GM19043 (cell line): ENCODE measurements around the gene LRRC42.

Experiments used
- ATAC-seq: cut with Tn5 transposase; IDR thresholded peaks from one replicate; pipeline ENCODE4 v1.9.1; 2021; ENCODE audit warnings: low read depth; ENCODE audit not compliant: unreplicated experiment

The LRRC42 gene

GRCh38 chr1:53938136-53938830 is 7.9 kb upstream of the LRRC42 start:
- ATAC-seq, result no peak

GRCh38 chr1:53942127-53942957 is 3.8 kb upstream of the LRRC42 start:
- no peak for ATAC-seq

- no peak for ATAC-seq
These were observed 3.1 kb upstream of the LRRC42 start for GRCh38 chr1:53943090-53943489.

GRCh38 chr1:53943490-53944043 is 2.6 kb upstream of the LRRC42 start:
- no peak for ATAC-seq

GRCh38 chr1:53944469-53945182 is 1.5 kb upstream of the LRRC42 start:
- no peak for ATAC-seq

GRCh38 chr1:53945183-53945432 is 1.0 kb upstream of the LRRC42 start:
- ATAC-seq, result no peak

GRCh38 chr1:53945433-53946251 is 508 bp upstream of the LRRC42 start, which contains the start of gene IFT25:
Gene IFT25 (minus strand): TSS chr1:53945699. CDS start chr1:53940082, 5,617 bp downstream.
- ATAC-seq, result peak; percentile 66

- ATAC-seq, result no peak
These were observed 1.2 kb downstream of the LRRC42 start for GRCh38 chr1:53947172-53947907.

- ATAC-seq, result no peak
These were observed 2.1 kb downstream of the LRRC42 start for GRCh38 chr1:53948291-53948690.

GRCh38 chr1:53949023-53949990 is 3.2 kb downstream of the LRRC42 start:
- ATAC-seq, result no peak

GRCh38 chr1:53951697-53952096 is 5.5 kb downstream of the LRRC42 start:
- ATAC-seq, result no peak

GRCh38 chr1:53954128-53954527 is 8.0 kb downstream of the LRRC42 start:
- no peak for ATAC-seq

- no peak for ATAC-seq
These were observed 10.4 kb downstream of the LRRC42 start for GRCh38 chr1:53956308-53957168.

- ATAC-seq, result no peak
These were observed 11.2 kb downstream of the LRRC42 start for GRCh38 chr1:53957194-53957818.

GRCh38 chr1:53959664-53960250 is 13.6 kb downstream of the LRRC42 start:
- no peak for ATAC-seq

- ATAC-seq, result no peak
These were observed 16.2 kb downstream of the LRRC42 start for GRCh38 chr1:53962395-53962794.

- no peak for ATAC-seq
These were observed 17.3 kb downstream of the LRRC42 start for GRCh38 chr1:53963460-53963859.
